PC-3 (cell line): ENCODE measurements around the gene ERGIC1.

ENCODE experiments used
- CTCF ChIP-seq: fragments of 300-600 bp; sonication (generic); conservative IDR thresholded peaks from 2 replicates; pipeline ENCODE4 v1.5.1; 2017; ENCODE audit warnings: antibody characterized with exemption, low read depth, mild to moderate bottlenecking, low read length
- EZH2 ChIP-seq: fragments of 300-600 bp; sonication (generic); IDR thresholded peaks from one replicate; pipeline ENCODE4 v1.6.1; 2017; ENCODE audit warnings: antibody characterized with exemption, mild to moderate bottlenecking, low read length; ENCODE audit not compliant: unreplicated experiment
- EZH2phosphoT487 ChIP-seq: fragments of 300-600 bp; sonication (generic); IDR thresholded peaks from 2 replicates; pipeline ENCODE4 v1.6.1; 2018; ENCODE audit warnings: mild to moderate bottlenecking, antibody characterized with exemption, low read length, borderline replicate concordance

GRCh38 chr5:172816925-172817562, 17.0 kb upstream of the ERGIC1 start:
- TF ChIP-seq CTCF (no peak), EZH2 (no peak), EZH2phosphoT487 (no peak)
